Panc1 (cell line): ENCODE measurements around the gene RBL1. TPM values are rescaled to one million over a fixed set of nuclear protein-coding genes. Genes with fewer than 3 reads are reported as not detected.

Experiments used
- ATAC-seq: fragments of 200-7000 bp; cut with Tn5 transposase; 2 replicates; pipeline ENCODE4 v1.9.1; 2020; ENCODE audit warnings: mild to moderate bottlenecking, moderate library complexity
- BruUV-seq: library from RNA; stranded (reverse); fragments of 400-500 nt; replicated peaks from 2 replicates; lab custom pipeline; 2021; lab: Mats Ljungman, UMichigan
- CTCF ChIA-PET: fragments of 300-600 bp; sonication (Branson Sonifier 250); formaldehyde crosslinking; loops from one replicate; lab custom pipeline; 2022; ENCODE audit warnings: antibody characterized with exemption; lab: Charles Lee
- POLR2A ChIA-PET: fragments of 300-600 bp; sonication (Branson Sonifier 250); formaldehyde crosslinking; loops from one replicate; lab custom pipeline; 2022; ENCODE audit warnings: antibody characterized with exemption; lab: Charles Lee
- DNase-seq: peaks from one replicate; pipeline ENCODE4 v3.0.0-alpha.2; 2010; ENCODE audit warnings: low read depth, low spot score
- H3K27ac ChIP-seq: 2 replicates; pipeline ENCODE4 v1.5.1; 2011; ENCODE audit warnings: mild to moderate bottlenecking, low read length, inconsistent platforms
- H3K27me3 ChIP-seq: fragments of 200-500 bp; sonication (Bioruptor generic); 2 replicates; pipeline ENCODE4 v1.6.0; 2014; ENCODE audit warnings: low read length, inconsistent platforms; ENCODE audit not compliant: control insufficient read depth, insufficient read depth
- H3K36me3 ChIP-seq: fragments of 200-500 bp; sonication (Bioruptor generic); 2 replicates; pipeline ENCODE4 v1.5.1; 2014; ENCODE audit warnings: inconsistent platforms, mild to moderate bottlenecking, low read length, moderate library complexity; ENCODE audit not compliant: control insufficient read depth, insufficient read depth
- H3K4me1 ChIP-seq: 2 replicates; pipeline ENCODE4 v1.5.1; 2011; ENCODE audit warnings: inconsistent platforms, mild to moderate bottlenecking, low read length, moderate library complexity; ENCODE audit not compliant: control insufficient read depth, insufficient read depth
- H3K4me3 ChIP-seq, 2 experiments: 2 replicates each; pipeline ENCODE4 v1.5.1; 2011 to 2012; ENCODE audit warnings: low read depth in 2 of 2, low read length in 2 of 2, mild to moderate bottlenecking in 2 of 2, inconsistent platforms in 1 of 2, moderate library complexity in 1 of 2
- H3K9me3 ChIP-seq: fragments of 200-500 bp; sonication (Bioruptor generic); 2 replicates; pipeline ENCODE4 v1.5.1; 2014; ENCODE audit warnings: low read depth, mild to moderate bottlenecking, inconsistent platforms, low read length, moderate library complexity; ENCODE audit not compliant: control insufficient read depth, insufficient read depth
- POLR2AphosphoS5 ChIP-seq: IDR thresholded peaks from 2 replicates; pipeline ENCODE4 v1.6.1; 2012; ENCODE audit warnings: mild to moderate bottlenecking, low read depth, low read length, moderate library complexity
- SIN3A ChIP-seq: IDR thresholded peaks from 2 replicates; pipeline ENCODE4 v1.6.1; 2012; ENCODE audit warnings: low read depth, mild to moderate bottlenecking, low read length, moderate library complexity, borderline replicate concordance; ENCODE audit not compliant: insufficient read depth
- TCF7L2 ChIP-seq: IDR thresholded peaks from 2 replicates; pipeline ENCODE4 v1.6.1; 2011; ENCODE audit warnings: mild to moderate bottlenecking, low read depth, low read length, inconsistent platforms
- in situ Hi-C: cut with HindIII; loops from 2 replicates; pipeline ENCODE4 v1.10.0; 2016; ENCODE audit warnings: low sequenced_read_pairs, low pct_unique_long_range_greater_than_20kb
- intact Hi-C: fragments of 100-400 bp; cut with micrococcal nuclease; formaldehyde crosslinking; loops from one replicate; pipeline ENCODE4 v1.10.0; 2022; ENCODE audit not compliant: unreplicated experiment
- total RNA-seq: library from RNA; stranded (reverse); gene quantifications from one replicate; pipeline ENCODE4 v1.2.1, GENCODE V29; 2021; ENCODE audit not compliant: unreplicated experiment
- TF ChIP-seq, protein P1 (sequence below): fragments of 450-650 bp; IDR thresholded peaks from 2 replicates; pipeline ENCODE4 v1.5.1; 2017; ENCODE audit warnings: mild to moderate bottlenecking
- TF ChIP-seq, protein P2 (sequence below), 2 experiments: IDR thresholded peaks; 2 replicates each; pipeline ENCODE4 v1.6.1; 2011 to 2012; ENCODE audit warnings: low read depth in 2 of 2, control low read depth in 1 of 2, low read length in 1 of 2, mild to moderate bottlenecking in 1 of 2, moderate library complexity in 1 of 2; ENCODE audit not compliant: insufficient read depth in 1 of 2

RBL1 gene
- total RNA-seq, 1 experiment from 2014 or later, result 14.0 TPM

DNA sequence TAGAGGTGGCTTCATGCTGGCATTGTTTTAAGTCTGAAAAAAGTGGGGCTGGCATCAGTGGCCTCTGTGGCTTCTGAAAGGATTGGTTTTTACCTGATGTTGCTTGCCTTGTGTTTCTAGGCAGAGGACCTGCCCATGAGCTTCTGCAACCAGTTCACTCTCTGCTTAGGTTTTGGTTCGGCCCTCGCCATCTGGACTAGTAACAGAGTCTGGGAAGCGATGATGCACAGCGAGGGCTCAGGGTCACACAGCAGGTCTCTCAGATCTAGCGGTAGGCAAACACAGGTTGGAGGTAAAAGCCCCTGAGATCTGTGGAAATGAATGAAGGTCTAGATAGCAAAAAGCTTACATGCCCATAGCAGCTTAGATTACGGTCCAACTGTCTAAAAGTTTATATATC is 6.8 kb upstream of the RBL1 start:
- Histone ChIP-seq H3K4me1 (no peaks in the 10 kb centered on the region), H3K4me3 (no peak overlapping the region), H3K27ac (no peak overlapping the region), H3K27me3 (no peaks in the 10 kb centered on the region), H3K9me3 (no peaks in the 10 kb centered on the region), H3K36me3 (no peaks in the 10 kb centered on the region)
- intact Hi-C loops, result no loop called here
- in situ Hi-C loops, result no loop called here
- no peak for DNase-seq
- ATAC-seq, result no peak
- no TSS peak for BruUV-seq
- no peak for TF ChIP-seq POLR2AphosphoS5
- TF ChIP-seq SIN3A, result no peak
- TF ChIP-seq, protein P1, sequence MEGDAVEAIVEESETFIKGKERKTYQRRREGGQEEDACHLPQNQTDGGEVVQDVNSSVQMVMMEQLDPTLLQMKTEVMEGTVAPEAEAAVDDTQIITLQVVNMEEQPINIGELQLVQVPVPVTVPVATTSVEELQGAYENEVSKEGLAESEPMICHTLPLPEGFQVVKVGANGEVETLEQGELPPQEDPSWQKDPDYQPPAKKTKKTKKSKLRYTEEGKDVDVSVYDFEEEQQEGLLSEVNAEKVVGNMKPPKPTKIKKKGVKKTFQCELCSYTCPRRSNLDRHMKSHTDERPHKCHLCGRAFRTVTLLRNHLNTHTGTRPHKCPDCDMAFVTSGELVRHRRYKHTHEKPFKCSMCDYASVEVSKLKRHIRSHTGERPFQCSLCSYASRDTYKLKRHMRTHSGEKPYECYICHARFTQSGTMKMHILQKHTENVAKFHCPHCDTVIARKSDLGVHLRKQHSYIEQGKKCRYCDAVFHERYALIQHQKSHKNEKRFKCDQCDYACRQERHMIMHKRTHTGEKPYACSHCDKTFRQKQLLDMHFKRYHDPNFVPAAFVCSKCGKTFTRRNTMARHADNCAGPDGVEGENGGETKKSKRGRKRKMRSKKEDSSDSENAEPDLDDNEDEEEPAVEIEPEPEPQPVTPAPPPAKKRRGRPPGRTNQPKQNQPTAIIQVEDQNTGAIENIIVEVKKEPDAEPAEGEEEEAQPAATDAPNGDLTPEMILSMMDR, result no peak
- TF ChIP-seq TCF7L2, result no peak
- TF ChIP-seq, protein P2, sequence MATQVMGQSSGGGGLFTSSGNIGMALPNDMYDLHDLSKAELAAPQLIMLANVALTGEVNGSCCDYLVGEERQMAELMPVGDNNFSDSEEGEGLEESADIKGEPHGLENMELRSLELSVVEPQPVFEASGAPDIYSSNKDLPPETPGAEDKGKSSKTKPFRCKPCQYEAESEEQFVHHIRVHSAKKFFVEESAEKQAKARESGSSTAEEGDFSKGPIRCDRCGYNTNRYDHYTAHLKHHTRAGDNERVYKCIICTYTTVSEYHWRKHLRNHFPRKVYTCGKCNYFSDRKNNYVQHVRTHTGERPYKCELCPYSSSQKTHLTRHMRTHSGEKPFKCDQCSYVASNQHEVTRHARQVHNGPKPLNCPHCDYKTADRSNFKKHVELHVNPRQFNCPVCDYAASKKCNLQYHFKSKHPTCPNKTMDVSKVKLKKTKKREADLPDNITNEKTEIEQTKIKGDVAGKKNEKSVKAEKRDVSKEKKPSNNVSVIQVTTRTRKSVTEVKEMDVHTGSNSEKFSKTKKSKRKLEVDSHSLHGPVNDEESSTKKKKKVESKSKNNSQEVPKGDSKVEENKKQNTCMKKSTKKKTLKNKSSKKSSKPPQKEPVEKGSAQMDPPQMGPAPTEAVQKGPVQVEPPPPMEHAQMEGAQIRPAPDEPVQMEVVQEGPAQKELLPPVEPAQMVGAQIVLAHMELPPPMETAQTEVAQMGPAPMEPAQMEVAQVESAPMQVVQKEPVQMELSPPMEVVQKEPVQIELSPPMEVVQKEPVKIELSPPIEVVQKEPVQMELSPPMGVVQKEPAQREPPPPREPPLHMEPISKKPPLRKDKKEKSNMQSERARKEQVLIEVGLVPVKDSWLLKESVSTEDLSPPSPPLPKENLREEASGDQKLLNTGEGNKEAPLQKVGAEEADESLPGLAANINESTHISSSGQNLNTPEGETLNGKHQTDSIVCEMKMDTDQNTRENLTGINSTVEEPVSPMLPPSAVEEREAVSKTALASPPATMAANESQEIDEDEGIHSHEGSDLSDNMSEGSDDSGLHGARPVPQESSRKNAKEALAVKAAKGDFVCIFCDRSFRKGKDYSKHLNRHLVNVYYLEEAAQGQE (IDR thresholded peaks at IDR 0.05; ENCODE audit: insufficient read depth in 1 of 2, low read depth in 2 of 2, low read length in 1 of 2), result no peak
- CTCF ChIA-PET, result interaction anchor here (0.7 kb wide), 1 partner anchor 55 kb away, joined by 7 read pairs; no protein-coding TSS in a partner anchor
- POLR2A ChIA-PET, result no interaction called here

- peak overlapping the region; percentile 67 to 93 for H3K4me3 ChIP-seq
- no peak for TF ChIP-seq TCF7L2
- TF ChIP-seq POLR2AphosphoS5, result no peak
- TF ChIP-seq, protein P2 (IDR thresholded peaks at IDR 0.05; ENCODE audit: insufficient read depth in 1 of 2, low read depth in 2 of 2, low read length in 1 of 2), result no peak
- TF ChIP-seq, protein P1, result no peak
- no peak for TF ChIP-seq SIN3A
- ChIA-PET POLR2A (no interaction called here), CTCF (no interaction called here)
- H3K27me3 ChIP-seq, result no peaks in the 10 kb centered on the region
- H3K4me1 ChIP-seq, result peaks cover 5% of the 10 kb centered on the region
- in situ Hi-C loops (no loop called here), intact Hi-C loops (no loop called here)
- no peak for DNase-seq
- no TSS peak for BruUV-seq
- H3K9me3 ChIP-seq, result no peaks in the 10 kb centered on the region
- H3K36me3 ChIP-seq, result no peaks in the 10 kb centered on the region
- H3K27ac ChIP-seq, result peak overlapping the region; percentile 92
- ATAC-seq, result no peak
Observed at GRCh38 chr20:37096415-37097041, 731 bp upstream of the RBL1 start.
